PC-9 (cell line): ENCODE results near the gene IGFBP5. TPM values are rescaled to one million over a fixed set of nuclear protein-coding genes. Genes with fewer than 3 reads are reported as not detected.
A peak's percentile ranks its signal among the peaks of the same experiment; 100 is the strongest.

Source experiments
- BruUV-seq: library from RNA; stranded (reverse); fragments of 400-500 nt; replicated peaks from 2 replicates; lab custom pipeline; 2021; lab: Mats Ljungman, UMichigan
- CTCF ChIA-PET: fragments of 300-600 bp; sonication (Branson Sonifier 250); formaldehyde crosslinking; loops from one replicate; lab custom pipeline; 2022; ENCODE audit warnings: antibody characterized with exemption; lab: Charles Lee
- POLR2A ChIA-PET: fragments of 300-600 bp; sonication (Branson Sonifier 250); formaldehyde crosslinking; loops from one replicate; lab custom pipeline; 2022; ENCODE audit warnings: antibody characterized with exemption; ENCODE audit not compliant: unreplicated experiment; lab: Charles Lee
- DNase-seq, 2 experiments: peaks; one replicate each; pipeline versions ENCODE4 v3.0.0 to v3.0.0-alpha.2; 2015 to 2022; ENCODE audit warnings: mixed read lengths in 1 of 2
- H2AFZ ChIP-seq: fragments of 200-600 bp; sonication (generic); 2 replicates; pipeline ENCODE4 v1.8.1; 2017; ENCODE audit warnings: antibody characterized with exemption
- H3F3A ChIP-seq: fragments of 200-600 bp; sonication (generic); 2 replicates; pipeline ENCODE4 v1.8.1; 2017; ENCODE audit warnings: antibody characterized with exemption, mild to moderate bottlenecking, low read depth; ENCODE audit not compliant: insufficient read depth
- H3K27ac ChIP-seq: fragments of 200-600 bp; sonication (generic); 2 replicates; pipeline ENCODE4 v1.6.1; 2016; ENCODE audit warnings: mixed run types
- H3K27me3 ChIP-seq: fragments of 200-600 bp; sonication (generic); 2 replicates; pipeline ENCODE4 v1.6.1; 2016; ENCODE audit warnings: low read depth, mixed run types; ENCODE audit not compliant: insufficient read depth
- H3K36me3 ChIP-seq: fragments of 200-600 bp; sonication (generic); 2 replicates; pipeline ENCODE4 v1.6.1; 2016; ENCODE audit warnings: low read depth, mixed run types
- H3K4me1 ChIP-seq: fragments of 200-600 bp; sonication (generic); replicated peaks from 2 replicates; pipeline ENCODE4 v1.6.1; 2016; ENCODE audit warnings: mixed run types; ENCODE audit not compliant: insufficient read depth
- H3K4me2 ChIP-seq: fragments of 200-600 bp; sonication (generic); 2 replicates; pipeline ENCODE4 v1.6.1; 2017; ENCODE audit warnings: mixed run types
- H3K4me3 ChIP-seq: fragments of 200-600 bp; sonication (generic); 2 replicates; pipeline ENCODE4 v1.6.1; 2016; ENCODE audit warnings: mixed run types
- H3K79me2 ChIP-seq: fragments of 200-600 bp; sonication (generic); 2 replicates; pipeline ENCODE4 v1.6.1; 2017; ENCODE audit warnings: low read depth, mixed run types
- H3K9me2 ChIP-seq: fragments of 200-600 bp; sonication (generic); 2 replicates; pipeline ENCODE4 v1.8.1; 2017; ENCODE audit warnings: mild to moderate bottlenecking; ENCODE audit not compliant: insufficient read depth
- H3K9me3 ChIP-seq: fragments of 200-600 bp; sonication (generic); 2 replicates; pipeline ENCODE4 v1.8.1; 2016; ENCODE audit warnings: low read depth; ENCODE audit not compliant: insufficient read depth
- H4K20me1 ChIP-seq: fragments of 200-600 bp; sonication (generic); 2 replicates; pipeline ENCODE4 v1.8.1; 2017; ENCODE audit not compliant: insufficient read depth
- CTCF ChIP-seq: fragments of 200-600 bp; sonication (generic); conservative IDR thresholded peaks from 2 replicates; pipeline ENCODE4 v1.6.1; 2017; ENCODE audit warnings: mixed run types, antibody characterized with exemption, mild to moderate bottlenecking, moderate library complexity
- EZH2 ChIP-seq: fragments of 200-600 bp; sonication (generic); IDR thresholded peaks from 2 replicates; pipeline ENCODE4 v1.8.0; 2017; ENCODE audit warnings: antibody characterized with exemption, low read depth
- intact Hi-C: fragments of 100-400 bp; cut with micrococcal nuclease; formaldehyde crosslinking; loops from one replicate; pipeline ENCODE4 v1.10.0; 2022; ENCODE audit not compliant: unreplicated experiment
- total RNA-seq: library from RNA; stranded (reverse); gene quantifications from 2 replicates; pipeline ENCODE4 v1.2.3, GENCODE V29; 2021

The IGFBP5 gene
- total RNA-seq, 1 experiment from 2014 or later = 5.5 TPM

- Histone ChIP-seq H4K20me1 (no peaks in the 10 kb centered on the region), H3K4me1 (peaks cover 3% of the 10 kb centered on the region; the same call in 1 of the 2 replicates), H3K4me2 (peak overlapping the region; percentile 61), H3K27me3 (no peaks in the 10 kb centered on the region), H3F3A (peaks cover 3% of the 10 kb centered on the region; the same call in 1 of the 2 replicates), H3K4me3 (peak overlapping the region; percentile 39; the same call in 1 of the 2 replicates), H2AFZ (no peak overlapping the region), H3K36me3 (no peaks in the 10 kb centered on the region), H3K79me2 (no peaks in the 10 kb centered on the region), H3K27ac (no peak overlapping the region), H3K9me3 (no peaks in the 10 kb centered on the region), H3K9me2 (no peaks in the 10 kb centered on the region)
- ChIA-PET POLR2A (interaction anchor here (0.6 to 0.8 kb wide), 4 partner anchors 13 to 1555 kb away, joined by 3 to 4 read pairs (median 4); partner anchors contain the start of gene ABCA12), CTCF (interaction anchor here (0.6 to 1.1 kb wide), 5 partner anchors 13 to 810 kb away, joined by 3 to 4 read pairs (median 3); no protein-coding TSS in a partner anchor)
- BruUV-seq = no TSS peak
- intact Hi-C loops = loop anchor here (2.0 to 5.0 kb wide), 2 partner anchors 539 to 1013 kb away; no protein-coding TSS in a partner anchor
- no peak for DNase-seq
- TF ChIP-seq CTCF (no peak), EZH2 (no peak)
Measured at GRCh38 chr2:216693414-216694080, 1.8 kb downstream of the IGFBP5 start.

- Histone ChIP-seq H2AFZ (peak overlapping the region; percentile 63; the same call in 1 of the 2 replicates), H3K9me2 (no peaks in the 10 kb centered on the region), H3K4me2 (peak overlapping the region; percentile 61), H3K27ac (no peak overlapping the region), H3K4me1 (peaks cover 3% of the 10 kb centered on the region; the same call in 1 of the 2 replicates), H3K4me3 (peak overlapping the region; percentile 49; the same call in 1 of the 2 replicates), H3K36me3 (no peaks in the 10 kb centered on the region), H3K9me3 (no peaks in the 10 kb centered on the region), H3F3A (peaks cover 3% of the 10 kb centered on the region; the same call in 1 of the 2 replicates), H3K27me3 (no peaks in the 10 kb centered on the region), H3K79me2 (no peaks in the 10 kb centered on the region), H4K20me1 (no peaks in the 10 kb centered on the region)
- BruUV-seq = no TSS peak
- intact Hi-C loops = loop anchor here (1.0 to 5.0 kb wide), 3 partner anchors 402 to 1014 kb away; no protein-coding TSS in a partner anchor
- ChIA-PET POLR2A (no interaction called here), CTCF (interaction anchor here (0.6 to 1.0 kb wide), 4 partner anchors 12 to 811 kb away, joined by 3 to 4 read pairs (median 3); no protein-coding TSS in a partner anchor)
- DNase-seq = peak in 1 of 2 experiments; percentile 77
- no peak for TF ChIP-seq EZH2
- TF ChIP-seq CTCF = no peak
Measured at GRCh38 chr2:216692636-216693413, 2.5 kb downstream of the IGFBP5 start.
